Naive B cell (primary cell): Measurements from ENCODE around the gene ING5. TPM values are rescaled to one million over a fixed set of nuclear protein-coding genes. Genes with fewer than 3 reads are reported as not detected.

ENCODE experiments used
- ATAC-seq, 2 donors: fragments of 150-1000 bp; cut with Tn5 transposase; 2 replicates each; pipeline ENCODE4 v1.10.0; 2021; ENCODE audit warnings: low read depth in 2 of 2, mild to moderate bottlenecking in 2 of 2, moderate library complexity in 2 of 2
- DNase-seq: peaks from one replicate; pipeline ENCODE4 v3.0.0; 2022
- H3K27ac Mint-ChIP-seq, 6 donors: one replicate each; pipeline ENCODE4 v1.8.0; 2020 to 2022; ENCODE audit warnings: mild to moderate bottlenecking in 6 of 6, mixed read lengths in 6 of 6, moderate library complexity in 5 of 6, inconsistent platforms in 2 of 6
- H3K27me3 Mint-ChIP-seq, 3 donors: one replicate each; pipeline ENCODE4 v1.8.0; 2021 to 2022; ENCODE audit warnings: mixed read lengths in 3 of 3, mild to moderate bottlenecking in 1 of 3
- H3K36me3 Mint-ChIP-seq, 2 donors: one replicate each; pipeline ENCODE4 v1.8.0; 2020 to 2022; ENCODE audit warnings: mixed read lengths in 2 of 2, inconsistent platforms in 1 of 2, mild to moderate bottlenecking in 1 of 2
- H3K4me1 Mint-ChIP-seq, 3 donors: one replicate each; pipeline ENCODE4 v1.8.0; 2020 to 2022; ENCODE audit warnings: mixed read lengths in 3 of 3, inconsistent platforms in 1 of 3, mild to moderate bottlenecking in 1 of 3, moderate library complexity in 1 of 3
- H3K4me3 Mint-ChIP-seq, 8 donors: one replicate each; pipeline ENCODE4 v1.8.0; 2020 to 2022; ENCODE audit warnings: mild to moderate bottlenecking in 8 of 8, mixed read lengths in 8 of 8, moderate library complexity in 8 of 8, inconsistent platforms in 2 of 8
- H3K9me3 Mint-ChIP-seq, 7 donors: one replicate each; pipeline ENCODE4 v1.8.0; 2020 to 2022; ENCODE audit warnings: mixed read lengths in 7 of 7, mild to moderate bottlenecking in 5 of 7, inconsistent platforms in 2 of 7, moderate library complexity in 1 of 7
- polyA plus RNA-seq, 6 donors: library from polyadenylated mRNA; unstranded; fragments of 300-500 nt; fragmentation: Illumina TruSeq; gene quantifications; one replicate each; pipeline ENCODE4 v1.2.3, GENCODE V29; 2021; ENCODE audit warnings: low read depth in 6 of 6

ING5 gene
- polyA plus RNA-seq, 6 donors from 2014 or later, result 20.3 to 34.4 (median 24.4) TPM

GRCh38 chr2:241677392-241677791 lies 24.4 kb upstream of the ING5 start:
- H3K36me3 Mint-ChIP-seq, result no peaks in the 10 kb centered on the region
- DNase-seq, result no peak
- no peaks in the 10 kb centered on the region for H3K9me3 Mint-ChIP-seq
- H3K27ac Mint-ChIP-seq, result peak overlapping the region in 2 of 6 donors; percentile 6 to 56
- H3K4me3 Mint-ChIP-seq, result no peak overlapping the region
- no peak for ATAC-seq
- no peaks in the 10 kb centered on the region for H3K27me3 Mint-ChIP-seq
- peaks cover 0 to 3% (median 2%) of the 10 kb centered on the region in 3 donors for H3K4me1 Mint-ChIP-seq

GRCh38 chr2:241678307-241678706 lies 23.5 kb upstream of the ING5 start:
- DNase-seq (no peak), ATAC-seq (no peak)
- Mint-ChIP-seq H3K27ac (no peak overlapping the region), H3K4me1 (peaks cover 0 to 3% (median 2%) of the 10 kb centered on the region in 3 donors), H3K27me3 (no peaks in the 10 kb centered on the region), H3K9me3 (no peaks in the 10 kb centered on the region), H3K36me3 (no peaks in the 10 kb centered on the region), H3K4me3 (no peak overlapping the region)

GRCh38 chr2:241678784-241679540 lies 22.9 kb upstream of the ING5 start:
- Mint-ChIP-seq H3K9me3 (no peaks in the 10 kb centered on the region), H3K4me3 (no peak overlapping the region), H3K27me3 (no peaks in the 10 kb centered on the region), H3K36me3 (no peaks in the 10 kb centered on the region), H3K4me1 (peaks cover 0 to 3% (median 2%) of the 10 kb centered on the region in 3 donors), H3K27ac (peak overlapping the region in 1 of 6 donors; percentile 94)
- ATAC-seq, result no peak
- DNase-seq, result no peak

GRCh38 chr2:241680044-241680443 lies 21.8 kb upstream of the ING5 start:
- H3K27ac Mint-ChIP-seq, result no peak overlapping the region
- no peak overlapping the region for H3K4me3 Mint-ChIP-seq
- H3K9me3 Mint-ChIP-seq, result no peaks in the 10 kb centered on the region
- H3K36me3 Mint-ChIP-seq, result no peaks in the 10 kb centered on the region
- no peak for ATAC-seq
- no peaks in the 10 kb centered on the region for H3K27me3 Mint-ChIP-seq
- H3K4me1 Mint-ChIP-seq, result peaks cover 0 to 3% (median 2%) of the 10 kb centered on the region in 3 donors
- no peak for DNase-seq

GRCh38 chr2:241680827-241681599 lies 20.8 kb upstream of the ING5 start:
- no peak overlapping the region for H3K27ac Mint-ChIP-seq
- no peaks in the 10 kb centered on the region for H3K27me3 Mint-ChIP-seq
- DNase-seq, result no peak
- ATAC-seq, result no peak
- H3K4me3 Mint-ChIP-seq, result peak overlapping the region in 1 of 8 donors; percentile 48
- peaks cover 3 to 5% (median 5%) of the 10 kb centered on the region in 3 donors for H3K4me1 Mint-ChIP-seq
- H3K9me3 Mint-ChIP-seq, result no peaks in the 10 kb centered on the region
- no peaks in the 10 kb centered on the region for H3K36me3 Mint-ChIP-seq

GRCh38 chr2:241686324-241686649 lies 15.6 kb upstream of the ING5 start:
- DNase-seq (no peak), ATAC-seq (peak in 1 of 2 donors; percentile 7)
- Mint-ChIP-seq H3K4me1 (peaks cover 17 to 34% (median 19%) of the 10 kb centered on the region in 3 donors), H3K27me3 (no peaks in the 10 kb centered on the region), H3K4me3 (peak overlapping the region; percentile 78 to 95 (median 91)), H3K27ac (peak overlapping the region in 4 of 6 donors; percentile 12 to 86 (median 48)), H3K9me3 (no peaks in the 10 kb centered on the region), H3K36me3 (no peaks in the 10 kb centered on the region)

GRCh38 chr2:241686650-241687425 lies 15.0 kb upstream of the ING5 start, which contains the start of gene DTYMK:
TSS of gene DTYMK (minus strand) at chr2:241686815. CDS start at chr2:241686783, 32 bp downstream.
- H3K27ac Mint-ChIP-seq, result peak within 1 kb of the TSS; percentile 86 to 98 (median 92)
- no peaks in the 10 kb centered on the region for H3K9me3 Mint-ChIP-seq
- no peaks in the 10 kb centered on the region for H3K36me3 Mint-ChIP-seq
- H3K27me3 Mint-ChIP-seq, result no peaks in the 10 kb centered on the region
- peak; percentile 91 to 94 for ATAC-seq
- peak; percentile 98 for DNase-seq
- H3K4me1 Mint-ChIP-seq, result peaks cover 17 to 38% (median 19%) of the 10 kb centered on the region in 3 donors
- peak within 1 kb of the TSS; percentile 89 to 96 (median 92) for H3K4me3 Mint-ChIP-seq

GRCh38 chr2:241689306-241689705 lies 12.5 kb upstream of the ING5 start:
- H3K36me3 Mint-ChIP-seq, result no peaks in the 10 kb centered on the region
- no peaks in the 10 kb centered on the region for H3K9me3 Mint-ChIP-seq
- peak overlapping the region in 5 of 8 donors; percentile 18 to 95 (median 56) for H3K4me3 Mint-ChIP-seq
- peak overlapping the region in 2 of 6 donors; percentile 38 to 79 for H3K27ac Mint-ChIP-seq
- no peak for DNase-seq
- peaks cover 17 to 36% (median 19%) of the 10 kb centered on the region in 3 donors for H3K4me1 Mint-ChIP-seq
- ATAC-seq, result no peak
- H3K27me3 Mint-ChIP-seq, result no peaks in the 10 kb centered on the region

- no peaks in the 10 kb centered on the region for H3K27me3 Mint-ChIP-seq
- peaks cover 17 to 36% (median 19%) of the 10 kb centered on the region in 3 donors for H3K4me1 Mint-ChIP-seq
- H3K36me3 Mint-ChIP-seq, result no peaks in the 10 kb centered on the region
- H3K4me3 Mint-ChIP-seq, result no peak overlapping the region
- ATAC-seq, result no peak
- H3K27ac Mint-ChIP-seq, result peak overlapping the region in 1 of 6 donors; percentile 33
- no peak for DNase-seq
- H3K9me3 Mint-ChIP-seq, result no peaks in the 10 kb centered on the region
Measured at GRCh38 chr2:241690202-241690717, 11.6 kb upstream of the ING5 start.

- ATAC-seq (no peak), DNase-seq (no peak)
- no peak overlapping the region for H3K4me3 Mint-ChIP-seq
- peak overlapping the region in 1 of 6 donors; percentile 87 for H3K27ac Mint-ChIP-seq
- no peaks in the 10 kb centered on the region for H3K27me3 Mint-ChIP-seq
- no peaks in the 10 kb centered on the region for H3K36me3 Mint-ChIP-seq
- peaks cover 12 to 27% (median 14%) of the 10 kb centered on the region in 3 donors for H3K4me1 Mint-ChIP-seq
- H3K9me3 Mint-ChIP-seq, result no peaks in the 10 kb centered on the region
Measured at GRCh38 chr2:241692448-241692847, 9.4 kb upstream of the ING5 start.

GRCh38 chr2:241695651-241696050 lies 6.2 kb upstream of the ING5 start:
- Mint-ChIP-seq H3K27ac (peak overlapping the region in 1 of 6 donors; percentile 30), H3K9me3 (no peaks in the 10 kb centered on the region), H3K4me3 (no peak overlapping the region), H3K4me1 (peaks cover 0 to 14% (median 10%) of the 10 kb centered on the region in 3 donors), H3K36me3 (no peaks in the 10 kb centered on the region), H3K27me3 (no peaks in the 10 kb centered on the region)
- DNase-seq, result no peak
- ATAC-seq, result no peak

- Mint-ChIP-seq H3K9me3 (no peaks in the 10 kb centered on the region), H3K27me3 (no peaks in the 10 kb centered on the region), H3K4me1 (peaks cover 15 to 35% (median 27%) of the 10 kb centered on the region in 3 donors), H3K27ac (peak overlapping the region; percentile 72 to 98 (median 96)), H3K4me3 (peak overlapping the region; percentile 81 to 95 (median 92)), H3K36me3 (peaks cover 6 to 7% of the 10 kb centered on the region in 2 donors)
- DNase-seq (no peak), ATAC-seq (no peak)
Measured at GRCh38 chr2:241701149-241701398, 765 bp upstream of the ING5 start.
